HCT116 (cell line): ENCODE results near the gene NAA11. TPM values are rescaled to one million over a fixed set of nuclear protein-coding genes. Genes with fewer than 3 reads are reported as not detected.

Experiments
- ATAC-seq: fragments of 200-7000 bp; cut with Tn5 transposase; 2 replicates; pipeline ENCODE4 v1.9.1; 2020; ENCODE audit warnings: mild to moderate bottlenecking, moderate library complexity
- BruUV-seq: library from RNA; stranded (reverse); fragments of 400-500 nt; replicated peaks from 2 replicates; lab custom pipeline; 2021; lab: Mats Ljungman, UMichigan
- CTCF ChIA-PET: fragments of 300-600 bp; sonication (Branson Sonifier 250); formaldehyde crosslinking; loops from one replicate; lab custom pipeline; 2021; ENCODE audit warnings: antibody characterized with exemption; lab: Charles Lee
- POLR2A ChIA-PET: fragments of 300-600, 350-600 bp; sonication (Branson Sonifier 250); formaldehyde crosslinking; loops from one replicate; lab custom pipeline; 2021; ENCODE audit warnings: antibody characterized with exemption; lab: Charles Lee
- RAD21 ChIA-PET, 2 experiments: fragments of 300-600 bp; sonication (Branson Sonifier 250); formaldehyde crosslinking; loops; one replicate each; lab custom pipeline; 2023; ENCODE audit warnings: low total read pairs in 2 of 2; ENCODE audit not compliant: uncharacterized antibody in 2 of 2, unreplicated experiment in 2 of 2, low non-redundant PET in 1 of 2; lab: Charles Lee
- DNase-seq: peaks from one replicate; pipeline ENCODE4 v3.0.0-alpha.2; 2010; ENCODE audit warnings: low read depth, low spot score
- H2AFZ ChIP-seq: fragments of 200-600 bp; shearing (Covaris generic), sonication (generic); 2 replicates; pipeline ENCODE4 v1.6.1; 2017; ENCODE audit warnings: low read depth, mixed run types, mixed read lengths, antibody characterized with exemption, low read length; ENCODE audit not compliant: poor library complexity, severe bottlenecking
- H3K27ac ChIP-seq: 2 replicates; pipeline ENCODE4 v1.5.1; 2012; ENCODE audit warnings: low read depth, low read length
- H3K27me3 ChIP-seq: fragments of 200-600 bp; sonication (generic); 2 replicates; pipeline ENCODE4 v1.6.1; 2016; ENCODE audit warnings: mixed run types, low read length, mixed read lengths; ENCODE audit not compliant: insufficient read depth
- H3K36me3 ChIP-seq, 2 experiments: fragments of 200-500 bp in 1 of 2; fragments of 200-600 bp in 1 of 2; sonication (Bioruptor generic) in 1 of 2; sonication (generic) in 1 of 2; 2 replicates each; pipeline versions ENCODE4 v1.5.1 to v1.6.1; 2014 to 2016; ENCODE audit warnings: low read length in 2 of 2, inconsistent platforms in 1 of 2, mixed read lengths in 1 of 2, mixed run types in 1 of 2; ENCODE audit not compliant: insufficient read depth in 2 of 2, control insufficient read depth in 1 of 2
- H3K4me1 ChIP-seq, 2 experiments: fragments of 200-600 bp in 1 of 2; sonication (generic) in 1 of 2; 2 replicates each; pipeline versions ENCODE4 v1.5.1 to v1.6.1; 2012 to 2017; ENCODE audit warnings: low read length in 2 of 2, inconsistent platforms in 1 of 2, mild to moderate bottlenecking in 1 of 2, mixed read lengths in 1 of 2, mixed run types in 1 of 2, moderate library complexity in 1 of 2; ENCODE audit not compliant: insufficient read depth in 2 of 2, control insufficient read depth in 1 of 2
- H3K4me2 ChIP-seq: fragments of 200-600 bp; sonication (generic); 2 replicates; pipeline ENCODE4 v1.6.1; 2017; ENCODE audit warnings: mixed run types, low read length, mixed read lengths
- H3K4me3 ChIP-seq, 2 experiments: fragments of 200-600 bp in 1 of 2; sonication (generic) in 1 of 2; replicated peaks in 1 of 2; 2 replicates each; pipeline ENCODE4 v1.5.1; 2011 to 2016; ENCODE audit warnings: low read length in 2 of 2, control low read depth in 1 of 2, low read depth in 1 of 2, mild to moderate bottlenecking in 1 of 2, mixed read lengths in 1 of 2, mixed run types in 1 of 2
- H3K79me2 ChIP-seq: fragments of 200-600 bp; sonication (generic); 2 replicates; pipeline ENCODE4 v1.6.1; 2017; ENCODE audit warnings: mild to moderate bottlenecking, mixed run types, low read length, moderate library complexity, mixed read lengths; ENCODE audit not compliant: insufficient read depth
- H3K9ac ChIP-seq: fragments of 200-600 bp; sonication (generic); 2 replicates; pipeline ENCODE4 v1.6.1; 2016; ENCODE audit warnings: low read length, mixed read lengths
- H3K9me2 ChIP-seq: fragments of 200-600 bp; sonication (generic), shearing (Covaris generic); 2 replicates; pipeline ENCODE4 v1.6.1; 2017; ENCODE audit warnings: mixed run types, mild to moderate bottlenecking, moderate library complexity; ENCODE audit not compliant: insufficient read depth
- H3K9me3 ChIP-seq, 2 experiments: fragments of 200-500 bp in 1 of 2; fragments of 200-600 bp in 1 of 2; sonication (Bioruptor generic) in 1 of 2; sonication (generic) in 1 of 2; 2 replicates each; pipeline ENCODE4 v1.6.1; 2014 to 2017; ENCODE audit warnings: low read length in 2 of 2, mixed read lengths in 2 of 2, inconsistent platforms in 1 of 2, low read depth in 1 of 2, mild to moderate bottlenecking in 1 of 2, mixed run types in 1 of 2, moderate library complexity in 1 of 2; ENCODE audit not compliant: control insufficient read depth in 1 of 2, insufficient read depth in 1 of 2
- H4K20me1 ChIP-seq: fragments of 200-600 bp; sonication (generic), shearing (Covaris generic); 2 replicates; pipeline ENCODE4 v1.6.1; 2017; ENCODE audit warnings: mixed run types, mild to moderate bottlenecking, moderate library complexity; ENCODE audit not compliant: insufficient read depth
- ATF3 ChIP-seq: IDR thresholded peaks from 2 replicates; pipeline ENCODE4 v1.6.1; 2012
- CBX3 ChIP-seq: IDR thresholded peaks from 2 replicates; pipeline ENCODE4 v1.6.1; 2012; ENCODE audit warnings: low read depth
- CEBPB ChIP-seq: IDR thresholded peaks from 2 replicates; pipeline ENCODE4 v1.6.1; 2012; ENCODE audit warnings: low read depth
- EGR1 ChIP-seq: IDR thresholded peaks from 2 replicates; pipeline ENCODE4 v1.6.1; 2012; ENCODE audit warnings: low read depth
- ELF1 ChIP-seq: IDR thresholded peaks from 2 replicates; pipeline ENCODE4 v1.6.1; 2012; ENCODE audit warnings: low read depth, borderline replicate concordance
- EZH2 ChIP-seq: fragments of 200-600 bp; sonication (generic); IDR thresholded peaks from 2 replicates; pipeline ENCODE4 v1.6.1; 2017; ENCODE audit warnings: antibody characterized with exemption, mixed run types
- EZH2phosphoT487 ChIP-seq: fragments of 200-600 bp; IDR thresholded peaks from 2 replicates; pipeline ENCODE4 v1.6.1; 2018; ENCODE audit warnings: antibody characterized with exemption, borderline replicate concordance
- MAX ChIP-seq: IDR thresholded peaks from 2 replicates; pipeline ENCODE4 v1.6.1; 2012
- POLR2A ChIP-seq: IDR thresholded peaks from 2 replicates; pipeline ENCODE4 v1.7.0; 2011; ENCODE audit warnings: borderline replicate concordance; ENCODE audit not compliant: insufficient read depth, insufficient read length; ENCODE audit errors: extremely low read depth
- RAD21 ChIP-seq: IDR thresholded peaks from 2 replicates; pipeline ENCODE4 v1.6.1; 2012; ENCODE audit warnings: low read depth, mild to moderate bottlenecking
- REST ChIP-seq: IDR thresholded peaks from 2 replicates; pipeline ENCODE4 v1.6.1; 2012; ENCODE audit warnings: low read depth
- SRF ChIP-seq: IDR thresholded peaks from 2 replicates; pipeline ENCODE4 v1.6.1; 2012; ENCODE audit warnings: low read depth
- TCF7L2 ChIP-seq: IDR thresholded peaks from 2 replicates; pipeline ENCODE4 v1.7.0; 2011; ENCODE audit warnings: borderline replicate concordance, inconsistent platforms; ENCODE audit not compliant: insufficient read depth, insufficient read length; ENCODE audit errors: extremely low read depth
- YY1 ChIP-seq: IDR thresholded peaks from 2 replicates; pipeline ENCODE4 v1.6.1; 2011; ENCODE audit warnings: low read length, low read depth, moderate library complexity, mild to moderate bottlenecking; ENCODE audit not compliant: insufficient replicate concordance; ENCODE audit errors: extremely low read depth
- ZFX ChIP-seq: fragments of 450-650 bp; IDR thresholded peaks from 2 replicates; pipeline ENCODE4 v1.6.1; 2017
- intact Hi-C: fragments of 100-400 bp; cut with micrococcal nuclease; formaldehyde crosslinking; loops from 2 replicates; pipeline ENCODE4 v1.10.0; 2022
- total RNA-seq: library from RNA; stranded (reverse); gene quantifications from one replicate; pipeline ENCODE4 v1.2.1, GENCODE V29; 2021; ENCODE audit not compliant: unreplicated experiment

The NAA11 gene
- total RNA-seq, 1 experiment from 2014 or later: not detected

- Histone ChIP-seq H3K9me2 (no peaks in the 10 kb centered on the region), H3K27ac (no peak overlapping the region), H3K4me2 (no peak overlapping the region), H3K4me1 (no peaks in the 10 kb centered on the region), H4K20me1 (no peaks in the 10 kb centered on the region), H3K79me2 (no peaks in the 10 kb centered on the region), H3K9ac (no peak overlapping the region), H3K4me3 (no peak overlapping the region), H2AFZ (no peak overlapping the region), H3K36me3 (no peaks in the 10 kb centered on the region), H3K9me3 (no peaks in the 10 kb centered on the region), H3K27me3 (no peaks in the 10 kb centered on the region)
- no TSS peak for BruUV-seq
- RAD21 ChIA-PET: interaction anchor here in 1 of 2 experiments (0.6 kb wide), 1 partner anchor 36 kb away, joined by 3 read pairs; no protein-coding TSS in a partner anchor
- POLR2A ChIA-PET: no interaction called here
- TF ChIP-seq CBX3 (no peak), REST (no peak), POLR2A (no peak), EGR1 (no peak), MAX (no peak), ELF1 (no peak), CEBPB (no peak), ATF3 (no peak), YY1 (no peak), RAD21 (no peak), EZH2phosphoT487 (no peak), SRF (no peak), TCF7L2 (no peak), EZH2 (no peak), ZFX (no peak)
- DNase-seq (no peak), ATAC-seq (no peak)
- intact Hi-C loops: no loop called here
- CTCF ChIA-PET: no interaction called here
These were observed 22.5 kb upstream of the NAA11 start for GRCh38 chr4:79348405-79348804.
